IMR-90 (cell line): ENCODE results near the gene TMC3. TPM values are rescaled to one million over a fixed set of nuclear protein-coding genes. Genes with fewer than 3 reads are reported as not detected.

Experiments used
- ATAC-seq: fragments of 200-7000 bp; cut with Tn5 transposase; 2 replicates; pipeline ENCODE4 v1.9.1; 2020; ENCODE audit warnings: low read depth, mild to moderate bottlenecking, moderate library complexity
- BruUV-seq: library from RNA; stranded (reverse); fragments of 400-500 nt; replicated peaks from 2 replicates; lab custom pipeline; 2021; lab: Mats Ljungman, UMichigan
- CTCF ChIA-PET: fragments of 300-600 bp; formaldehyde crosslinking; extraction: SDS; loops from one replicate; lab custom pipeline; 2021; ENCODE audit warnings: antibody characterized with exemption; lab: Yijun Ruan, JAX
- POLR2A ChIA-PET: fragments of 300-600 bp; sonication (Branson Sonifier 250); formaldehyde crosslinking; loops from one replicate; lab custom pipeline; 2022; ENCODE audit warnings: antibody characterized with exemption; ENCODE audit not compliant: unreplicated experiment; lab: Charles Lee
- DNase-seq: peaks from one replicate; pipeline ENCODE4 v3.0.0; 2013
- H2AFZ ChIP-seq: replicated peaks from 2 replicates; pipeline ENCODE3; 2013; ENCODE audit warnings: low read length, mild to moderate bottlenecking; ENCODE audit not compliant: poor library complexity
- H2AK5ac ChIP-seq: 2 replicates; pipeline ENCODE4 v1.6.1; 2013; ENCODE audit warnings: low read depth, low read length, inconsistent platforms
- H2AK9ac ChIP-seq: replicated peaks from 2 replicates; pipeline ENCODE3; 2013; ENCODE audit warnings: mild to moderate bottlenecking, low read depth, low read length, moderate library complexity; ENCODE audit not compliant: poor library complexity
- H2BK120ac ChIP-seq: 2 replicates; pipeline ENCODE4 v1.6.1; 2013; ENCODE audit warnings: low read depth, low read length, inconsistent platforms
- H2BK15ac ChIP-seq: 3 replicates; pipeline ENCODE4 v1.6.1; 2013; ENCODE audit warnings: low read depth, low read length, inconsistent platforms
- H2BK20ac ChIP-seq: 2 replicates; pipeline ENCODE4 v1.6.1; 2013; ENCODE audit warnings: low read depth, mild to moderate bottlenecking, inconsistent platforms, low read length, moderate library complexity
- H2BK5ac ChIP-seq: 2 replicates; pipeline ENCODE4 v1.6.1; 2013; ENCODE audit warnings: mild to moderate bottlenecking, low read depth, low read length, inconsistent platforms; ENCODE audit not compliant: poor library complexity, severe bottlenecking
- H3K14ac ChIP-seq: replicated peaks from 2 replicates; pipeline ENCODE4 v1.6.1; 2013; ENCODE audit warnings: low read depth, low read length, inconsistent platforms
- H3K18ac ChIP-seq: 2 replicates; pipeline ENCODE4 v1.6.1; 2013; ENCODE audit warnings: low read depth, low read length, control low read depth
- H3K23ac ChIP-seq: 2 replicates; pipeline ENCODE4 v1.6.1; 2013; ENCODE audit warnings: low read depth, low read length, inconsistent platforms
- H3K27ac ChIP-seq: 2 replicates; pipeline ENCODE4 v1.5.1; 2013; ENCODE audit warnings: mild to moderate bottlenecking, control low read depth, low read length; ENCODE audit not compliant: insufficient read depth
- H3K27me3 ChIP-seq: 2 replicates; pipeline ENCODE4 v1.6.1; 2013; ENCODE audit warnings: low read length; ENCODE audit not compliant: control insufficient read depth, insufficient read depth
- H3K36me3 ChIP-seq: 2 replicates; pipeline ENCODE4 v1.6.1; 2013; ENCODE audit warnings: low read length, mixed read lengths; ENCODE audit not compliant: control insufficient read depth, insufficient read depth
- H3K4ac ChIP-seq: 2 replicates; pipeline ENCODE4 v1.6.1; 2013; ENCODE audit warnings: low read depth, low read length, inconsistent platforms
- H3K4me1 ChIP-seq: 2 replicates; pipeline ENCODE4 v1.6.1; 2013; ENCODE audit warnings: low read length, mixed read lengths; ENCODE audit not compliant: control insufficient read depth, insufficient read depth
- H3K4me2 ChIP-seq: 2 replicates; pipeline ENCODE4 v1.6.1; 2013; ENCODE audit warnings: low read depth, mild to moderate bottlenecking, control low read depth, low read length, moderate library complexity
- H3K4me3 ChIP-seq: 2 replicates; pipeline ENCODE4 v1.5.1; 2013; ENCODE audit warnings: low read depth, mild to moderate bottlenecking, control low read depth, low read length, moderate library complexity; ENCODE audit not compliant: insufficient read depth
- H3K56ac ChIP-seq: 2 replicates; pipeline ENCODE4 v1.6.1; 2013; ENCODE audit warnings: low read length, inconsistent platforms; ENCODE audit not compliant: insufficient read depth; ENCODE audit errors: extremely low read depth
- H3K79me1 ChIP-seq, 2 experiments: 2 replicates each; pipeline ENCODE4 v1.6.1; 2013; ENCODE audit warnings: low read length in 2 of 2, inconsistent platforms in 1 of 2, low read depth in 1 of 2
- H3K9ac ChIP-seq: 2 replicates; pipeline ENCODE4 v1.6.1; 2013; ENCODE audit warnings: low read depth, low read length, control low read depth
- H3K9me1 ChIP-seq: 2 replicates; pipeline ENCODE4 v1.6.1; 2013; ENCODE audit warnings: low read length, inconsistent platforms; ENCODE audit not compliant: insufficient read depth
- H3K9me3 ChIP-seq: 2 replicates; pipeline ENCODE4 v1.6.1; 2013; ENCODE audit warnings: low read length; ENCODE audit not compliant: control insufficient read depth, insufficient read depth
- H4K20me1 ChIP-seq: 2 replicates; pipeline ENCODE4 v1.6.1; 2013; ENCODE audit warnings: low read length, inconsistent platforms; ENCODE audit not compliant: insufficient read depth
- H4K5ac ChIP-seq: 2 replicates; pipeline ENCODE4 v1.6.1; 2013; ENCODE audit warnings: mild to moderate bottlenecking, low read depth, low read length, control low read depth
- H4K8ac ChIP-seq, 2 experiments: 2 replicates each; pipeline ENCODE4 v1.6.1; 2013; ENCODE audit warnings: low read depth in 2 of 2, low read length in 2 of 2, control low read depth in 1 of 2, inconsistent platforms in 1 of 2
- H4K91ac ChIP-seq: 2 replicates; pipeline ENCODE4 v1.6.1; 2013; ENCODE audit warnings: low read depth, low read length, inconsistent platforms; ENCODE audit not compliant: insufficient read depth
- CEBPB ChIP-seq: IDR thresholded peaks from 2 replicates; pipeline ENCODE4 v1.6.1; 2012; ENCODE audit warnings: low read depth, low read length, improper control_type of control experiment
- MAZ ChIP-seq: IDR thresholded peaks from 2 replicates; pipeline ENCODE4 v1.6.1; 2012; ENCODE audit warnings: low read depth, mild to moderate bottlenecking, low read length, improper control_type of control experiment, moderate library complexity, borderline replicate concordance
- MXI1 ChIP-seq: IDR thresholded peaks from 2 replicates; pipeline ENCODE4 v1.6.1; 2012; ENCODE audit warnings: low read depth, mild to moderate bottlenecking, low read length, moderate library complexity, borderline replicate concordance
- POLR2A ChIP-seq: IDR thresholded peaks from 2 replicates; pipeline ENCODE4 v1.6.1; 2012; ENCODE audit warnings: mild to moderate bottlenecking, low read depth, low read length
- SMC3 ChIP-seq: fragments of 150-350 bp; IDR thresholded peaks from 2 replicates; pipeline ENCODE4 v1.6.1; 2016; ENCODE audit warnings: low read depth, mild to moderate bottlenecking, antibody characterized with exemption, low read length, moderate library complexity
- WGBS, 2 experiments: methylation state at CpG; one replicate each; pipeline versions ENCODE4 v1.1.5 to v1.1.7; 2013; ENCODE audit warnings: missing lambda C conversion rate in 2 of 2; ENCODE audit not compliant: insufficient read length in 1 of 2; ENCODE audit errors: extremely low coverage in 2 of 2; 5-methylcytosine and 5-hydroxymethylcytosine counted together
- dilution Hi-C: fragments of 300-500 bp; cut with HindIII; formaldehyde crosslinking; loops from one replicate; pipeline ENCODE4 v1.14.3; 2018; ENCODE audit warnings: low sequenced_read_pairs; ENCODE audit not compliant: unreplicated experiment
- in situ Hi-C: fragments of 300-500 bp; cut with MboI; formaldehyde crosslinking; loops from 3 replicates; pipeline ENCODE4 v1.14.3; 2019; ENCODE audit warnings: low sequenced_read_pairs, inconsistent platforms, mixed read lengths
- intact Hi-C: fragments of 100-400 bp; cut with micrococcal nuclease; formaldehyde crosslinking; loops from 2 replicates; pipeline ENCODE4 v1.10.0; 2022
- polyA plus RNA-seq, 3 experiments: library from polyadenylated mRNA; depleted of rRNA; stranded (reverse); fragments of >200 nt; gene quantifications; 2 replicates each; pipeline ENCODE4 v1.2.3, GENCODE V29; 2012; ENCODE audit warnings: low replicate concordance in 1 of 3
- total RNA-seq: library from RNA; depleted of rRNA; stranded (reverse); fragments of >200 nt; gene quantifications from 2 replicates; pipeline ENCODE4 v1.2.3, GENCODE V29; 2012
- TF ChIP-seq, protein P1 (sequence below): conservative IDR thresholded peaks from 2 replicates; pipeline ENCODE4 v1.5.1; 2012; ENCODE audit warnings: mild to moderate bottlenecking, low read depth, low read length, improper control_type of control experiment

Gene TMC3
- total and polyA plus RNA-seq, 2 of the 4 experiments (the other 2 are of a cell fraction), result not detected

GRCh38 chr15:81375461-81375860 is 1.4 kb upstream of the TMC3 start:
- no peak overlapping the region for H3K56ac ChIP-seq
- no peak overlapping the region for H2AK9ac ChIP-seq
- no peaks in the 10 kb centered on the region for H3K4me1 ChIP-seq
- H2AFZ ChIP-seq, result no peak overlapping the region
- no peak overlapping the region for H2BK15ac ChIP-seq
- no TSS peak for BruUV-seq
- CTCF ChIA-PET, result no interaction called here
- H3K23ac ChIP-seq, result no peak overlapping the region
- in situ Hi-C loops, result no loop called here
- H3K18ac ChIP-seq, result no peak overlapping the region
- DNase-seq (no peak), ATAC-seq (no peak)
- H2AK5ac ChIP-seq, result no peak overlapping the region
- H2BK20ac ChIP-seq, result no peak overlapping the region
- H3K27ac ChIP-seq, result no peak overlapping the region
- intact Hi-C loops, result no loop called here
- dilution Hi-C loops, result no loop called here
- H3K4ac ChIP-seq, result no peak overlapping the region
- H3K27me3 ChIP-seq, result peaks cover 12% of the 10 kb centered on the region
- H2BK5ac ChIP-seq, result no peak overlapping the region
- no peak for TF ChIP-seq SMC3
- no peak for TF ChIP-seq MAZ
- TF ChIP-seq, protein P1, sequence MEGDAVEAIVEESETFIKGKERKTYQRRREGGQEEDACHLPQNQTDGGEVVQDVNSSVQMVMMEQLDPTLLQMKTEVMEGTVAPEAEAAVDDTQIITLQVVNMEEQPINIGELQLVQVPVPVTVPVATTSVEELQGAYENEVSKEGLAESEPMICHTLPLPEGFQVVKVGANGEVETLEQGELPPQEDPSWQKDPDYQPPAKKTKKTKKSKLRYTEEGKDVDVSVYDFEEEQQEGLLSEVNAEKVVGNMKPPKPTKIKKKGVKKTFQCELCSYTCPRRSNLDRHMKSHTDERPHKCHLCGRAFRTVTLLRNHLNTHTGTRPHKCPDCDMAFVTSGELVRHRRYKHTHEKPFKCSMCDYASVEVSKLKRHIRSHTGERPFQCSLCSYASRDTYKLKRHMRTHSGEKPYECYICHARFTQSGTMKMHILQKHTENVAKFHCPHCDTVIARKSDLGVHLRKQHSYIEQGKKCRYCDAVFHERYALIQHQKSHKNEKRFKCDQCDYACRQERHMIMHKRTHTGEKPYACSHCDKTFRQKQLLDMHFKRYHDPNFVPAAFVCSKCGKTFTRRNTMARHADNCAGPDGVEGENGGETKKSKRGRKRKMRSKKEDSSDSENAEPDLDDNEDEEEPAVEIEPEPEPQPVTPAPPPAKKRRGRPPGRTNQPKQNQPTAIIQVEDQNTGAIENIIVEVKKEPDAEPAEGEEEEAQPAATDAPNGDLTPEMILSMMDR, result no peak
- TF ChIP-seq POLR2A, result no peak
- TF ChIP-seq CEBPB, result no peak
- no peak for TF ChIP-seq MXI1
- no peaks in the 10 kb centered on the region for H3K9me1 ChIP-seq
- no peak overlapping the region for H3K4me3 ChIP-seq
- POLR2A ChIA-PET, result no interaction called here
- no peak overlapping the region for H3K9ac ChIP-seq
- no peaks in the 10 kb centered on the region for H3K79me1 ChIP-seq
- no peak overlapping the region for H4K8ac ChIP-seq
- H4K5ac ChIP-seq, result no peak overlapping the region
- H3K9me3 ChIP-seq, result no peaks in the 10 kb centered on the region
- no peak overlapping the region for H3K14ac ChIP-seq
- 100% methylated on average over 1 of the region's 4 CpGs; no CpG with 5 or more reads in 1 of the 2 experiments for WGBS, 2 experiments
- no peak overlapping the region for H3K4me2 ChIP-seq
- H2BK120ac ChIP-seq, result no peak overlapping the region
- H4K91ac ChIP-seq, result no peak overlapping the region
- H3K36me3 ChIP-seq, result no peaks in the 10 kb centered on the region
- no peaks in the 10 kb centered on the region for H4K20me1 ChIP-seq
